Measurements from ENCODE around the gene C3orf33. TPM values are rescaled to one million over a fixed set of nuclear protein-coding genes. Genes with fewer than 3 reads are reported as not detected.

Gene C3orf33
- total and polyA plus RNA-seq, 9 of the 15 experiments (the other 6 are each of a cell fraction or from before 2014, with no cell fraction given), result 4.1 to 10.2 (median 6.0) TPM

GRCh38 chr3:155805802-155806618 is at the start of gene C3orf33 (continued):
- no peak for TF ChIP-seq ID3 (CRISPR knock-in tag; IDR thresholded peaks at IDR 0.05)
- TF ChIP-seq ID3 (tag; IDR thresholded peaks at IDR 0.05), result no peak
- TF ChIP-seq AFF4 (CRISPR knock-in tag; IDR thresholded peaks at IDR 0.05), result peak; percentile 56
- peak; percentile 89 for TF ChIP-seq CCNT2 (IDR thresholded peaks at IDR 0.05; ENCODE audit: borderline replicate concordance, extremely low read depth, insufficient read length, low read depth, low read length)
- no peak for TF ChIP-seq HNRNPK (IDR thresholded peaks at IDR 0.05; ENCODE audit: low read depth, low read length, poor library complexity, severe bottlenecking)
- TF ChIP-seq POLR2B (IDR thresholded peaks at IDR 0.05; ENCODE audit: low read depth, partially characterized antibody), result peak; percentile 54
- no peak for TF ChIP-seq EHMT2 (IDR thresholded peaks at IDR 0.05)
- no peak; the same call in 1 of the 2 replicates for TF ChIP-seq ESRRA (IDR thresholded peaks at IDR 0.05; ENCODE audit: borderline replicate concordance, low read depth)
- TF ChIP-seq BCL6 (CRISPR knock-in tag; IDR thresholded peaks at IDR 0.05), result no peak
- TF ChIP-seq ZNF707 (CRISPR knock-in tag; conservative IDR thresholded peaks at IDR 0.05), result no peak
- TF ChIP-seq POLR2AphosphoS5 (IDR thresholded peaks at IDR 0.05; ENCODE audit: control insufficient read depth, insufficient read depth, low read depth, low read length), result peak; percentile 52
- no peak for TF ChIP-seq HOXB6 (CRISPR knock-in tag; IDR thresholded peaks at IDR 0.05; ENCODE audit: borderline replicate concordance)
- no peak for TF ChIP-seq CHD4 (IDR thresholded peaks at IDR 0.05; ENCODE audit: insufficient read depth, insufficient replicate concordance, low read depth, low read length, poor library complexity, severe bottlenecking)
- TF ChIP-seq HMBOX1 (IDR thresholded peaks at IDR 0.05), result no peak
- TF ChIP-seq NEUROD1 (IDR thresholded peaks at IDR 0.05; ENCODE audit: borderline replicate concordance, low read depth, low read length, partially characterized antibody), result peak; percentile 13
- TF ChIP-seq DACH1 (IDR thresholded peaks at IDR 0.05; ENCODE audit: partially characterized antibody), result peak; percentile 39
- TF ChIP-seq ZNF280A (IDR thresholded peaks at IDR 0.05; ENCODE audit: low read depth, partially characterized antibody), result no peak
- TF ChIP-seq MYC (IDR thresholded peaks at IDR 0.05; ENCODE audit: low read depth, low read length), result peak; percentile 78
- TF ChIP-seq MYC (CRISPR knock-in tag; IDR thresholded peaks at IDR 0.05; ENCODE audit: borderline replicate concordance, low read depth), result no peak
